GM21423 (cell line): ENCODE data around the gene ASPSCR1.
"Not testable (repeated sequence)": the region's sequence is repeated elsewhere in the genome, so short reads cannot be mapped to it uniquely, and the experiment has no call there.

ENCODE experiments used
- ATAC-seq: cut with Tn5 transposase; IDR thresholded peaks from one replicate; pipeline ENCODE4 v1.9.1; 2021; ENCODE audit warnings: mild to moderate bottlenecking, moderate library complexity; ENCODE audit not compliant: unreplicated experiment

Gene ASPSCR1

DNA sequence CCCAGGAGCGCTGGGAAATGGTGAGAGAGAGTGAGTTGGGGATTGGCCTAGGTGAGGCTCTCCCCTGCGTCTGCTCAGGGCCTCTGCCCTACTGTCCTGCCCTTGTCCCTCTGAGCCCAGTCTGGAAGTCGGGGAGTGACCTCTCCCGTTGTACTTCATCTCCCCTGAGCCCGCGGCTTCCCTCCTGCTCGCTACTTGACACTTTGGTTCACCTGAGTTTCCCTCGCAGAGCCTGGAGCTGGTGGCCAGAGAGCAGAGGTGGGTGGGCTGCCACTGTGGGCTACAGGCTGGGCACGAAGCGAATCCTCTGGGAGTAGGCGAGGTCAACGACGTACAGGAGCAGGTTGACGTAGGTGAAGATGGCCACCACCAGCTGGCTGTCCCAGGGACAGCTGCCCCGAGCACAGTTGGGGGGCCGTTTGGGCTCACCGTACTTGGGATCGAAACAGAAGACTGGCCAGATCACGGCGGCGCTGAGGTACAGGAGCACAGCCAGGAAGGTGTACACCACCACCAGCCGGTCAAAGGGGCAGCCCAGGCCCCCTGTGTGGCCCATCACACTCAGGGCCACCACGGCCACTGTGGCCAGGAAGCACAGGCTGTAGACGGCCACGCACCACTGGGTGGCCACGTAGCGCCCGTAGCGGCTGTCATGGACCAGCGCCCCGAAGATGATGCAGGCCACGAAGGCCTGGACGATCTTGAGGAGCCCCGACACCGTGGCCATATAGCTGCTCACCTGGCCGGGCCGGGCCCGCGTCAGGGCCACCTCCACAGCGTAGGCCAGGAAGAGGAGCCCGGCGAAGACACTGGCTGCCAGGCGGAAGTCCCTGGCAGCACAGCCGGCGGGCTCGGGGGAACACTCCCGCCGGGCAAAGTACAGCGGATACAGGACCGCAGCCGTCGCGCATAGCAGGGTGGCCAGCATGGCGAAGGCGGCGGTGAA lies 36.6 kb upstream of the ASPSCR1 start:
- ATAC-seq: no peak

DNA sequence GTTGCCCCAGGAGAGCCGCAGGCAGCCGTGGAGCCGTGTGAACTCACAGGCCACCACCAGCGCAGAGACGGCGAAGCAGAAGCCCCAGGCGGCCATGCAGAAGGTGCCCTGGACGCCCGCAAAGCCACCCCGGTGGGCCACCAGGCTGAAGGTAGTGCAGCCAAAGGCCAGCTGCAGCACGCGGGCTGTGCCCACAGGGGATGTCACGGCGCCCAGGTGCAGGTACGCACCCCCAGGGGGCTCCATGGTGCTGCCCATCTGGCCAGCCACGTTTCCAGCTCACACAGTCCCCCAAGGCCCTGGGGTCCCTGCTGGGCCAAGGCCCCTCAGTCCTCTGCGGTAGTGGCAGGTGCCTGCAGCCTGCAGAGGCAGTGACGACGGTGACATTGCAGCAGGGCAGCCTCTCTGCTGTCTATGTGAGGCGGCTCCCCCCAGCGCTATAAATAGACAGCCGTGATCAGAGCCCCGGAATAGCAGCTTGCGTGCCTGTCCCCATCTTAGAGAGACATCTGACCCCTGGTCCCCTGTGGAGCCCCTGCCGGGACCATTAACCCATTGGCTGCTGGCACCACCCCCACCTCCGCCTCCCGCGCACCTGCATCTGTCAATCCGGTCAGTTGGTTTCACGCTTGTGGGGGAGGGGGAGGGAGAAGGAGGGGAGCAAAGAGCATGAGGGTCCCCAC lies 35.8 kb upstream of the ASPSCR1 start:
- no peak for ATAC-seq

DNA sequence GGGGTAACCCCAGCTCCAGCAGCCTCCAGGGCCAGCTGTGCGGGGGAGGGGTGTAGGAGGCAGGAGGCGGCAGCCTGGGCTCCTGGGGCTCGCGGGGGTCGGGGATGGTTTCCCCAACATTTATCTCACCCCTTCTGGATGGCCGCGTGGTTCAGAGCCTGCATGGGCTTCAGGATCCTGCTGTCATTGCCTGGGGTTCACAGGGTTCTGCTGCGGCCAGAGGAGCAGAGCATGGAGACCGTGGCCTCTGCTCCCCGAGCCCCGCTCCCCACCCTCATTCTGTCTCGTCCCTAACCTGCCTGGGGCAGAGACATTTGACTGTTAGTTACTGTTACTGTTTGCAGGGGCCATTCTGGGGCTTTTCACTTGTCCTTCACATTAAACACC lies 35.3 kb upstream of the ASPSCR1 start:
- ATAC-seq: no peak

DNA sequence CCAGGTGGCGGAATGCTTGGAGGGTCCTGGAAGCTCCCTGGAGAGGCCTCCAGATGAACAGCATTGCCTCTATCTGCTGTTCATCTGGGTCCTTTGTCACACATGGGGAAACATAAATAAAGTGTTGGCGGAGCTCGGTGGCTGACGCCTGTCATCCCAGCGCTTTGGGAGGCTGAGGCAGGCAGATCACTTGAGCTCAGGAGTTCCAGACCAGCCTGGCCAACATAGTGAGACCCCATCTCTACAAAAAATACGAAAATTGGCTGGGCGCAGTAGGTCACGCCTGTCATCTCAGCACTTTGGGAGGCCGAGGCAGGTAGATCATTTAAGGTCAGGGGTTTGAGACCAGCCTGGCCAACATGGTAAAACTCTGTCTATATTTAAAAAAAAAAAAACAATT lies 32.6 kb upstream of the ASPSCR1 start:
- no peak for ATAC-seq

DNA sequence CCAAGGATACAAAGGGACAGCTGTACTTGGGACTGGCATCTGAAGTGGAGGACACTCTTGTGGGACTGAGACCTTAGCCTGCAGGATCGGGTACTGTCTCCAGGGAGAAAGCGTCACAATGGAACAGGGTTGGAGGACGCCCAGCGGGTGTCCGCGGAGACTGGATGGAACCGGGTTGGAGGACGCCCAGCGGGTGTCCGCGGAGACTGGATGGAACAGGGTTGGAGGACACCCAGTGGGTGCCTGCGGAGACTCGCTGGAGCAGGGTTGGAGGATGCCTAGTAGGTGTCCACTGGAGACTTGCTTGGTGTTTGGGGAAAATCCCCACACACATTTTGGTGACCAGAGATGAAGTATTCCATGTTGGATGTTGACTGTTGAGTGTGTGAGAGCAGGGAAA lies 30.2 kb upstream of the ASPSCR1 start, which contains the start of gene MYADML2:
Gene MYADML2 (minus strand): TSS at position 45 of the 400 bp plus-strand sequence. CDS start 5,492 bp downstream, outside the sequence.
- no peak for ATAC-seq

DNA sequence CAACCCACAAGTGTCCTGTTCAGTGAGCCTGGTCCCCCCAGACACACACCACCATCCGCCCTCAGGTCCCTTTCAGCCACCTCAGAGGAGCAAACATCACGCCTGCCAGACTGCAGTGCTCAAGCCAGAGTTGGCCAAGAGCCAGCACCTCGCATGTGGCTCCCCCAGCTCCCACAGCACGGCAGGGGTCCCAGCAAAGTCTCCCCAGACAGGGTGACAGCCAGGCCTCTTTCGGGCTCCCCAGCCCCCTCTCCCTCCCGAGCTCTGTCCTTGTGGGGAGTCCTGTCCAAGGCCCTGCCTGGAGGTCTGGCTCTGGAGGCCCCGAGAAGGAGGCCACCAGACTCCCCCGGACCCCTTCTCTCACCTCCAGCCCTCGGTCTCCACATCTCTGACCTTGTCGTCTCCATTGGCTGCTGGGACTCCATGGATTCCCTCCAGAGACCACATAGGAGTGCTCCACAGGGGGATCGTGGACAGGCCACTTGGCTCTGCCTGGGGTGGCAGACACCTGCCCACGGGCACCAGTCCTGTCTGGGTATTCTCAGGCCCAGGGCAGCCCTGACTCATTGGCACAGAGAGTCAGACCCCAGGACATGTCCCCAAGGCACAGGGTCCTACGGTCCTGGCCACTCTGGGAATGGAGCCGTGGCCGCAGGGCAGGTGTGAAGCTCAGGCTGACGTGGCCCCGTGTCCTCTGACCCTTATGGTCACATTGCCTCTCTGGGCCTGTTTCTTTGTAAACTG lies 28.6 kb upstream of the ASPSCR1 start:
- ATAC-seq: no peak

DNA sequence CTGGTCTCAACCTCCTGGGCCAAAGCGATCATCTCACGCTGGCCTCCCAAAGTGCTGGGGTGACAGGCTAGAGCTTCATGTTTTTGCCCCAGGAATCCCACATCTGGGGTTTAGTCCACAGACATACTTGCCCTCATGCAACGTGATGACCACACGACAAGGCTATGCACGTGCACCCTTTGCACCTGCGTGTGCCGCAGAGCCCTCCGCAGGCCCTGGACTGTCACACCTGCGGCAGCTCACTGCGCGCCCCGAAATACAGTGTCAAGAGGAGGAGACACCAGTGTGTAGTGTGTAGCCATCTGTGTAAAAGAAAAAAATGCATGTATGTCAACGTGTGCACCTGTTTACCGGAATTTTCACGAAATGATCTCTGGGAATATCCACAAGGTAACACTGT lies 26.9 kb upstream of the ASPSCR1 start:
- ATAC-seq: no peak

DNA sequence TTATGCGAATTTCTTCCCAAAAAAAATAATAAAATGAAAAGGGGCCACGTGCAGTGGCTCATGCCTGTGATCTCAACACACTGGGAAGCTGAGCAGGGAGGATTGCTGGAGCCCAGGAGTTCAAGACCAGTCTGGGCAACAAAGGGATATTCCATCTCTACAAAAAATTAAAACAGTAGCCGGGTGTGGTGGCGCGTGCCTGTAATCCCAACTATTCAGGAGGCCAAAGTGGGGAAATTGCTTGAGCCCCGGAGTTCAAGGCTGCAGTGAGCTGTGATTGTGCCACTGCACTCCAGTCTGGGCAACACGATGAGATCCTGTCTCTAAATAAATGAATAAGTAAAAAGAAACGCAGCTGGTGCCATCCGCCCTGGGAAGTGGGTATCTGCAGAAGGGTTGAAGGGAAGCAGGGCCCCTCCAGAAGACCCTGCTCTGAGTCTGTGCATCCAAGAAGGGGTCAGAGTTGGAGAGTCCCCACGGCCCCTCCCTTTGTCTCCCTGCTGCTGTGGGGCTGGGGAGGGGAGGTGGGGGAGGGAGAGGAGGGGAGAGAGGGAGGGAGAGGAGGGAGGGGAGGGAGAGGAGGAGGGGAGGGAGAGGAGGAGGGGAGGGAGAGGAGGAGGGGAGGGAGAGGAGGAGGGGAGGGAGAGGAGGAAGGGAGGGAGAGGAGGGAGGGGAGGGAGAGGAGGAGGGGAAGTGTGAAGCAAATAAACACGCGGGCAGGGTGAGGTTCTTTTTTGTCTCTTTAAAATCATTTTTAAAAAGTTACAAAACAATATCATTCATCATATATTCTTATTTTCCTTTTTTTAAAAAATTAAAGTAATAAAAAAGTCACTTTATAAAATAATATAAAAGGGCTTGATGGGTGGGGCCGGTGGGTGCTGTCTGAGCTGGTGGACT lies 25.4 kb upstream of the ASPSCR1 start:
- ATAC-seq: no peak

DNA sequence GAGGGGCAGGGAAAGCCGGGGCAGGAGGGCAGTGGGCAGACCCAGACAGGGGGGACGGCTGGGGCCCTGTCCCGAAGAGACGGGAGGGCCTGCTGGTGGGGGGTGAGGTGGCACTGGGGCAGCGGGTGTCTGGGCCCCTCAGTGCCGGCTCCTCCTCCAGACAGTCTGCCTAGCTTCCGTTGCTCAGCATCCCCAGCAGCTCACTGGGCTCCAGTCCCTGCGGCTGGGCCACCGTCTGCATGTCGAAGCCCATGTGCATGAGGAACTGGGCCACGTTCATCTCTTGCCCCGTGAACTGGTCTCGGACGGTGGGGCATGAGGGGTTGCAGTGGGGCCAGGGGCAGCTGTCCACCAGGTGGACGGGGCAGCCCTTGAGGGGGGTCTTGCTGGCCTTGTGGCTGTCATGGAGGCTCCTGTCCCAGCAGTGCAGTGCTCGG lies 24.6 kb upstream of the ASPSCR1 start:
- no peak for ATAC-seq

DNA sequence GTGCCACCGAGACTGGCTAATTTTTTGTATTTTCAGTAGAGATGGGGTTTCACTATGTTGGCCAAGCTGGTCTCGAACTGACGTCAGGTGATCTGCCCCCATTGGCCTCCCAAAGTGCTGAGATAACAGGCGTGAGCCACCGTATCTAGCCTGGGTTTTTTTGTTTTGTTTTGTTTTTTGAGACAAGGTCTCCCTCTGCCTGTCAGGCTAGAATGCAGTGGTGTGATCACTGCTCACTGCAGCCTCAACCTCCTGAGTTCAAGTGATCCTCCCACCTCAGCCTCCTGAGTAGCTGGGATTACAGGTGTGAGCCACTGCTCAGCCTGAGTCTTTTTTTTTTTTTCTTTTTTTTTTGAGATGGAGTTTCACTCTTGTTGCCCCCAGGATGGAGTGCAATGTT lies 24.0 kb upstream of the ASPSCR1 start:
- ATAC-seq: not testable (repeated sequence)

DNA sequence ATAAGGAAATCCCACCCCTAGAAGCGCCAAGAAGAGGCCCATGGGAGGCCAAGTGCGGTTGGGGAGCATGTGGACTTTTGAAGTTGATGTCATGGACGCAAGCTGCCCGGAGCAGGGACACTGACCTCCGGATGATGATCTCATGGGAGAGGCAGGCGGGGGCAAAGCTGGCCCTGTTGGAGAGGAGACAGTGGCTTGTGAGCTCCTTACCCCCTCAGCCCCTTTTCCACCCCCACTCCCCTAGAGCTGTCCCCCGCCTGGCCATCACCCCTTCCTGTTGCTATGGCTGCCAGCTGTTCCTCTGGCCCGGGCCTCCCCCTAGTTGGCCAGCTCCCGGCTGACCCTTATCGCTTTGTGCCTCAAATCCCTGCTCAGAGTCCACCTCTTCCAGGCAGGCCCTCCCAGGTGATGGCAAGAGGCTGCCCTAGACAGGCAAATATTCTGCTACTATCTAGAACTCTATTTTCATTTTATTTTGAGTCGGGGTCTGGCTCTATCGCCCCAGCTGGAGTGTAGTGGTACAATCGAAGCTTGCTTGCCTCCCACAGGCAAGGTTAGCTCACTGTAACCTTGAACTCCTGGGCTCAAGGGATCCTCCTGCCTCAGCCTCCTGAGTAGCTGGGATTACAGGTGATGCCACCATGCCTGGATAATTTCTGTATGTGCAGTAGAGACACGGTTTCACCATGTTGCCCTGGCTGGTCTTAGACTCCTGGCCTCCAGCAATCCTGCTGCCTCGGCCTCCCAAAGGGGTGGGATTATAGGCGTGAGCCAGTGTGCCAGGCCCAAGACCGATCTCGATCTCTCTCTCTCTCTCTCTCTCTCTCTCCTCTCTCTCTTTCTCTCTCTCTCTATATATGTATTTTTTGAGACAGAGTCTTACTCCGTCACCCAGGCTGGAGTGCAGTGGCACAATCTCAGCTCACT lies 23.0 kb upstream of the ASPSCR1 start:
- ATAC-seq: no peak

DNA sequence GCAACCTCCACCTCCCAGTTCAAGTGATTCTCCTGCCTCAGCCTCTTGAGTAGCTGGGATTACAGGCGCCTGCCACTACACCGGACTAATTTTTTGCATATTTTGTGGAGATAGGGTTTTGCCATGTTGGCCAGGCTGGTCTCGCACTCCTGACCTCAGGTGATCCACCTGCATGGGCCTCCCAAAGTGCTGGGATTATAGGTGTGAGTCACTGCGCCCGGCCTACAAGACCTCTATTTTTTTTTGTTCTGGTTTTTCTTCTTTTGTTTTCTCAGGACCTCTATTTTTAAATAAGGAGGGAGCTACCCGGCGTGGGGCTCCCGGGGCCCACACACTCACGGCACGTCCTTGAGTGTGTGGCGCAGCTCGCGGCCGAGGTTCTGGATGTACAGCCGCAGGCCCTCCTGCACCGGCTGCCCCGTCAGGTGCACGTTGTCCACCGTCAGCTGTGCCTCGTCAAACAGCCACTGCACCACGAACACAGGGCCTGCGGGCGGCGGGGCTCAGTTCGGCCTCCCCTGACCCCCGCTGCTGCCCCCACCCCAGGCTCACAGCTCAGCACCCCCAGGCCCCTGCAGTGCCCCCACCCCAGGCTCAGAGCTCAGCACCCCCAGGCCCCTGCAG lies 22.3 kb upstream of the ASPSCR1 start:
- ATAC-seq: no peak

DNA sequence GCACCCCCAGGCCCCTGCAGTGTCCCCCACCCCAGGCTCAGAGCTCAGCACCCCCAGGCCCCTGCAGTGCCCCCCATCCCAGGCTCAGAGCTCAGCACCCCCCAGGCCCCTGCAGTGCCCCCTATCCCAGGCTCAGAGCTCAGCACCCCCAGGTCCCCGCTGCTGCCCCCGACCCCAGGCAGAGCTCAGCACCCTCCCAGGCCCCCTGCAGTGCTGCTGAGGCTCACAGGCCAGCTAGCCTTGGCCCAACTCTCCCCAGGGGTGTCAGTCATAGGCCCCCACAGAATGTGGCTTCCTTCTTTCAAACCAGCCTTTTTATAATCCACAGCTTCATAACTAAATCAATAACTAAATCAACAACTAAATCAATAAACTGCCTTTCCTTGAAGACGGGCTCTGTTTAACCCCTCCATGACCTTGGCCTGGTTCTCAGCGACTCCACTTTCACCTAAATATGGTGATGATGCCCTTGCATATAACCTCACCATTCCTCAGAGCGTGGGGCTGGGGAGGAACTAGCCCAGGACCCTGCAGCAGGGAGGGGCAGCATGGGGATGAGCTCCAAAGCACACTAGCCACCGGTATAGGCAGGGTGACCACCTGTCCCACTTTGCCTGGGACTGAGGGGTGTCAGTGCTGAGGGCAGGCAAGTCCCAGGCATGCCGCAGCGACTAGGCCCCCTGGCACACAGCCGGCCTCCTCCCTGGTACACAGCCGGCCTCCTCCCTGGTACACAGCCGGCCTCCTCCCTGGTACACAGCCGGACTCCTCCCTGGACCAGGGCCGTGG lies 21.5 kb upstream of the ASPSCR1 start:
- no peak for ATAC-seq

DNA sequence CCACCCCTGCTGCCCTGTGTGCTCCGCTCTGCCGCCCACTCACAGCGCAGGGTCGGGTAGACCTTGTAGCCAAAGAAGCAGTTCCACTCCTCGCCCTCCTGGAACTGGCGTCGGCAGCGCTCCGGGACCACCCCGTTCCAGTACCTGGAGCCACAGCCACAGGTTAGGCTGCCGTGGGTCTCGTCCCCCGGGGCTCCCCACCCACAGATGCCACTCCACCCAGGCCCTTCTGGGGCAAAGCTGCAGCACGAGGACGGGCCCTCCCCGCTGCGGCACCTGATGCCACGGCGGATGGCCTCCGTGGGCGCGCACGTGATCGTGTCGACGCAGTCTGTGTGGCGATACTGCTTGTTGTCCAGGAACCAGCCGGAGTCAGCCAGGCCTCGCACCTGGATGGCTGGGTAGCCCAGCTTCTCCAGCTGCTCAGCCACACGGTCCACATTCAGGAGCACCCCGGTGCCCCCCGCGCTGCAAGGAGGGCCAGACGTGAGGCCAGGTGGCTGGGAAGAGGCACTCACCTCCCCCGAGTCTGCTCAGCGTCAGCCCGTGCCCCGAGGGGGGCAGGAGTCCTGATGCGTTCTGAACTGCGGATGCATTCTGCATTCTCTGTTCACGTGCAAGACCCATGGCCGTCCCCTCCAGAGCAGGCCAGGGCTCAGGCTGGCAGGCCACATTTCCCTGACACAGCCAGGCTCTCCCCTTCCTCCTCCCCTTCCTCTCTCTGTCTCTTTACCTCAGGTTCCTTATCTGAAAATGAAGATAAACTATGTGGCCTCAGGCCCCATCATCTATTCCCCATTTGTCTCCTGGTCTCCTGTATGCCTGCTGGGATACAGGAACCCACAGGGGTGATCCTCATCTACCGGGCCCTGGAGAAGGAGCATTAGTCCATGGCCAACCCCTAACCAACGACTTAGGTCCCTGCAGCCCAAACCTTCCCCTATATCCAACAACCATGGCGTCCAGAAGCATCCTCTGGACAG lies 20.5 kb upstream of the ASPSCR1 start:
- ATAC-seq: no peak

DNA sequence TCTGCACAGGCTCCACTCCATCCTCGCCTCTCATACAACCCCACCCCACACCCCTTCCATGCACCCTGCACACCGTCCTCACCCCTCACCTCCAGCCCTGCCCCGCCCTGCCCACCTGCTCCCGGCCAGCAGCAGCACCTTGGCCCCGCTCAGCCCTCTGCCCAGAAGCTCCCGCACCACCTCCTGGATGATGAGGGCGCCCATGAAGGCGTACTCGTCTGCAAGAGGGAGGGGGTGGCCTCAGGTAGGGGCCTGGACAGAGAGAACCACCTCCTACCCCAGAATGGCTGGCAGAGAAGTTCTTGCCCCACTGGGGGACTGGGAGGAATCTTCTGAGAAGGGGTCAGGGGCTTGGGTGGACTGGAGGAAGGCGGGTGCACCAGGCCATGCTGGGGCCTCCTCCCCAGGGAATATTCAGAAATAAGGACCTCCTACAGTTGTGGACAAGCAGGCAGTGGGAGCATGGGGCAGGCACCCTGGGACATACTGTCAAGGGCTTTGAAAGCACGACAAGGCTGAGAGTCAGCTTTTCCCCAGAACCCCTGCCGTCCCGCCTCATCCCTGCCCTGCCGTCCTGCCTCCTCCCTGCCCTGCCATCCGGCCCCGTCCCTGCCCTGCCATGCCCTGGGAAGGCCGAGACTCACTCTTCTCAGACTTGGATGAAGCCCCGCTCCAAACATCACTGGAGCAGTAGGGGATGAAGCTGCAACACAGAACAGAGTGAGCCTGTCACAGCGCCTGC lies 19.6 kb upstream of the ASPSCR1 start:
- no peak for ATAC-seq
